HG03575 (cell line): ENCODE data around the gene LGI2.
"Not testable (repeated sequence)": the region's sequence is repeated elsewhere in the genome, so short reads cannot be mapped to it uniquely, and the experiment has no call there.

Experiments used
- ATAC-seq: cut with Tn5 transposase; IDR thresholded peaks from one replicate; pipeline ENCODE4 v1.9.1; 2021; ENCODE audit not compliant: unreplicated experiment, insufficient number of reproducible peaks, low FRiP score; ENCODE audit errors: extremely low read depth

LGI2 gene, protein sequence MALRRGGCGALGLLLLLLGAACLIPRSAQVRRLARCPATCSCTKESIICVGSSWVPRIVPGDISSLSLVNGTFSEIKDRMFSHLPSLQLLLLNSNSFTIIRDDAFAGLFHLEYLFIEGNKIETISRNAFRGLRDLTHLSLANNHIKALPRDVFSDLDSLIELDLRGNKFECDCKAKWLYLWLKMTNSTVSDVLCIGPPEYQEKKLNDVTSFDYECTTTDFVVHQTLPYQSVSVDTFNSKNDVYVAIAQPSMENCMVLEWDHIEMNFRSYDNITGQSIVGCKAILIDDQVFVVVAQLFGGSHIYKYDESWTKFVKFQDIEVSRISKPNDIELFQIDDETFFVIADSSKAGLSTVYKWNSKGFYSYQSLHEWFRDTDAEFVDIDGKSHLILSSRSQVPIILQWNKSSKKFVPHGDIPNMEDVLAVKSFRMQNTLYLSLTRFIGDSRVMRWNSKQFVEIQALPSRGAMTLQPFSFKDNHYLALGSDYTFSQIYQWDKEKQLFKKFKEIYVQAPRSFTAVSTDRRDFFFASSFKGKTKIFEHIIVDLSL

DNA sequence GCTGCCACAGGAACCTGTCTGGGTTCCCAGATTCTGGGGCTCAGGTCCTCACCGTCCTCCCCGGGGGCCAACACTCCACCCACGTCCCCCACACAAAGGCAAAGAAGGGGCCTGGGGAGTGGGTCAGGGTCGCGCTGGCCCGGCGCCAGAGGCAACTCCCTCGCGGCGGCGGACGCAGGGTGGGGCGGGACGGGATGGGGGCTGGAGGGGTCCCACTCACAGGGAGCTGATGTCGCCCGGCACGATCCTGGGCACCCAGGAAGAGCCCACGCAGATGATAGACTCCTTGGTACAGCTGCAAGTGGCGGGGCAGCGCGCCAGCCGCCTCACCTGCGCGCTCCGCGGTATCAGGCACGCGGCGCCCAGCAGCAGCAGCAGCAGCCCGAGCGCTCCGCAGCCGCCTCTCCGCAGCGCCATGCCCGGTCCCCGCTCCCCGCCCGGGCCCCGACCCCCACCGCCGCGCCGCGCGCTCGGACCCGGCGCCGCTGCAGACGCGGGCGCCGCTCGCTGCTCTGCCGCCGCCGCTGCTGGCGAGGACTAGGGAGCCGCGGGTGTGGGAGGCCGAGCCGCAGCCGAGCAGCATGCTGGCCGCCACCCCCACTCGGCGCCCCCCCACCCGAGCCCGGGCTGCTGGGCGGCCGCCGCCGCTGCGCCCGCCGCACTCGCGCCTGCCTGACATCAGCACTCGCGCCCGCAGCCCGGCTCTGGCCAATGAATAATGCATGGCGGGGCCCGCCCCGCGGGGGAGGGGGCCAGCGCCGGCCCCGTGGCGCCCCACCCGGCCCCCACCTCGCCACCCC lies at the start of gene LGI2:
Gene LGI2 (minus strand): TSS at position 670 of the 800 bp plus-strand sequence. CDS start 253 bp downstream, at position 417.
- ATAC-seq = no peak

DNA sequence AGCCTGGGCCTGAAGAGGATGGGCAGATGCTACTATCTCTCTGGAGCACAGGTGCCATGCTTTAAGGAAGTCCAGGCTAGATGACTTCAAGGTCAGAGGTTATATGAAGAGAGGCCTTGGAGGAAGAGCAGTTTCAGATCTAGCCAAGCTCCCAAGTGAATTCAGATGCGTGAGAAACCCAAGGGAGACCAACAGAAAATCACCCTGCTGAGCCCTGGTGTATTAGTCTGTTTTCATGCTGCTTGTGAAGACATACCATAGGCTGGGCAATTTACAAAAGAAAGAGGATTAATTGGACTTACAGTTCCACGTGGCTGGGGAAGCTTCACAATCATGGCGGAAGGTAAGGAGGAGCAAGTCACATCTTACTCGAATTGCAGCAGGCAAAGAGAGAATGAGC lies 47.8 kb upstream of the LGI2 start:
- ATAC-seq = no peak

DNA sequence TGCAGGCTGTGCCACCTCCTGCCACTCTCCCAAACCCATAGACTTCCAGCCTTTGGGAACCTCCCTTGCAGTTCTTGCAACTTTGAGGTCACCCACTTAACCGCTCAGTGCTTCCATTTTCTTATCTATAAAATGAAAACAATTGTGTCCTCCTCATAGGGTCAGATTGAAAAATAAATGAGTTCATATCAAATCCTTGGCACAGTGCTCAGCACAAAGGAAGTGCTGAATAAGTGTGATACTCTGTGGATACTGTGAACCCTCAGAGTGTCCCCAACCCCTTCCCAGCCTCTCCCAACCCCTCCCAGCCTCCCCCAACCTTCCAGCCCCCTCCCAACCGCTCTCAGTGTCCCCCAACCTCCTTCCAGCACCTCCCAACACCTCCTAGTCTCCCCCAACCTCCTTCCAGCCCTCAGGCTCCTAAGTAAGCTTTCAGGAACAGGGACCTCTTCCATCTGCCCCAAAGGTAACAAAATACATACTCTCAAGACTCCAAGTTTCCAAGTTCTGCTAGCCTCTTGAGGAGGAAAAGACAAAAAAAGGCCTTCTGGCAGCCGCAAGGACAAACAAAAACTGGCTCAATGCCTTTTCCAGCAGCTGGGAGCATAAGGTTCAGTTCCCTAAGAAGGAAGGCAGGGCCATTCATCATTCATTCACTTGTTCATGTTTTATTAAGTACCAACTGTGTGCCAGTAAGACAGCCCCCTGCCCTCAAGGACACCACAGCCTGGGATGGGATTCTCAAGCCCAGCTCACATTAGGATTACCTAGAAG lies 46.1 kb upstream of the LGI2 start:
- ATAC-seq = no peak

DNA sequence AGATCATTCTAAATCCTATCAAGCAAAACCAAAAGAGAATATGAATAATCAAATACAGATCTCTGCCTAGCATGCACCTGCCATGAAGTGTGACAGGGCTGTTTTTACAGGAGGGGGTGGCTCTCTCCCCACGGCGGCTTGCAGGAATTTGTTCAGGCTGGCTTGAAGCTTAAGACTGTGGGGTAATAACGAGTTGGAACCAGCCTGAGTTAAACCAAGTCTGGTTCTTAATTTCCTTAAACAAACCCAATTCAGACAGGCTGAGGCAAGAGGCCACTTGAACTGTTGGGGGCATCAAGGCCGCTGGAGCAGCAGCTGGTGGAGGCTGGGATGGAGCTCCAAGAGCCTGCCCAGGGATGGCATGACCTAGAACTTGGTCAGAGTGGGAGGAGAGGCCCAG lies 45.1 kb upstream of the LGI2 start:
- ATAC-seq = no peak

DNA sequence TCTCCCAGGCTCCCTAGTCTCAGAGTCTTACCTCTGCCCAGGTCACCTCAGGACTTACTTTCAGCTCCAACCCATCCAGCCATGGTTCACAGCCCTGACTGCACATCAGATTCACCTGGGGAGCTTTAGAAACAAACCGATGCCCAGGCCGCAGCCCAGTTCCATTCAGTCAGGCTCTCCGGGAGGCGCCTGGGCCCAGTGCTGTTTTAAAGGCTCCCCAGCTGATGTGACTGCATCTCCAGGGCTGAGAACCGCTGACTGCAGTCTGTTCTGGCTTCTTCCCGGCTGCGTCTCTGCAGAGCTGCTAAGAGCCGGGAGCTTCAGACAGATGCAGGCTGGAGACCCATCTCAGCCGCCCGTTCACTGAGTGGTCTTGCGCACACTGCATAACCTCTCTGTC lies 44.4 kb upstream of the LGI2 start:
- ATAC-seq = no peak

DNA sequence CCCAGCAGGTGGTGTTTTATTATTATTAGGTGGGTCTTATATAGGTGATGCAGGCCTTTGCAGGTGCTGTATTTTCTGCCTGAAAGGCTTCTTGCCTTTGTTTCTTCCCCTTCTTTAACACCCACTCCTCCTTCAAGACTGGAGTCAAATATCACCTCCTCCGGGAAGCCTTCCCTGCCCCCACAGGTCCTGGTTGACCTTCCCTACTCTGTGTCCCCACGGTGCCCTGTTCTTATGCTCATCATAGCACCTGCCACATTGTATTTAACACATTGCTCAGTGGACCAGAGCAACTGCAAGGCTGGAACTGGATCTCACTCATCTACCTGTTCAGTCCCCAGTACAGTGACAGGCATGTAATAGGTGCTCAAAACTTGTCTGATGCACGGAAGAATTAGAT lies 39.8 kb upstream of the LGI2 start:
- no peak for ATAC-seq

DNA sequence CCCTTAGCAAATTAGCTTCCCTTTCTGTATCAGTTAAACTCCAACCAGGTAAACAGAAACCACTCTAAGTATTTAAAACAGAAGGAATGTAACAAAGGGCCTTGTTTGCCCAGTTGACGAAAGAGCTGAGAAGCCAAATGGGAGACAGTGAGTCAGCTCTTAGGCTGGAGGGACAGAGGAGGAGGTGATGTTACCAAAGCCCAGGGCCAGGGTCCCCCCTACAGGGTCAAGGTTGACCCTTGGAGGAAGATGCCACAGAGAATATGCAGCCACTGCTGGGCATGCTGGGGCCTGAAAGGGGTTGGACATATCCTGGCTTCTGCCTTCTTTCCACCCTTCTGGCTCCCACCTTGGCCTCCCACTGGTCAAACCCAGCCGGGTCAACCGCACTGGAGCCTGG lies 38.3 kb upstream of the LGI2 start:
- ATAC-seq = no peak

DNA sequence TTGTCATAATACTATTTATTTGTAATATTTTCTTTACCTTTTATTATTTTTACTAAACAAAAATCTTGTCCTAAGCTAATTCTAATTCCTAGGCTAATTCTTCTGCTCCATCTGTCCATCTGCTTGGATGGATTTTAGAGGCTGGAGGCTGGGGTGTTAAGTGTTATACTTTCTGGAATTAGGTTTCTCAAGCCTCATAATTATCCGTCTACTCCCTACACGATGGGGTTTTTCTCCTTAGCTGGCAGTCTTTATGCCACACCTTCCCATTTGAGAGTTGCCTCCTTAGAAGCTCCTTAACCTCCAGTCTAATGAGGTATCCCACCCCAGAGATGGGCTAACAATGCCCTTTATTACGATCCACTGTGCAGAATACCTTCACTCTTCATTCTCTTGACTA lies 37.6 kb upstream of the LGI2 start:
- ATAC-seq = no peak

DNA sequence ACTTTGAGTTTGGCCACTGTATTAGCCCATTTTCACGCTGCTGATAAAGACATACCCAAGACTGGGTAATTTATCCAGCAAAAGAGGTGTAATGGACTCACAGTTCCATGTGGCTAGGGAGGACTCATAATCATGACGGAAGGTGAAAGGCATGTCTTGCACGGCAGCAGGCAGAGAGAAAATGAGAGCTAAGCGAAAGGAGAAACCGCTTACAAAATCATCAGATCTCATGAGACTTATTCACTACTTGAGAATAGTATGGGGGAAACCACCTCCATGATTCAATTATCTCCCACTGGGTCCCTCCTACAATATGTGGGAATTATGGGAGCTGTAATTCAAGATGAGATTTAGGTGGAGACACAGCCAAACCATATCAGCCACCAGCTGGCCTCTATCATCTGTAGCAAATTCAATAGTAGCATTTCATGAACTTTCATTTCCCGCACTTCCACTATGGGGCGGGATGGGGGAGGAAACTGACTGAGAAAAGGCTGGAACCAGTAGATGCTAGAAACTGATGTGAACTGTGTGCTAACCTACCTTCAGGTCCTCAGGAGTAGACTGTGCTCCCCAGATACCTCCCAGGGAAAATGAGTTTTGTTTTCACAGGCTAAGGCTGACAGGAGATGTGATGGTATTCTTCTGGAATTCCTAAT lies 35.3 kb upstream of the LGI2 start:
- ATAC-seq = no peak

DNA sequence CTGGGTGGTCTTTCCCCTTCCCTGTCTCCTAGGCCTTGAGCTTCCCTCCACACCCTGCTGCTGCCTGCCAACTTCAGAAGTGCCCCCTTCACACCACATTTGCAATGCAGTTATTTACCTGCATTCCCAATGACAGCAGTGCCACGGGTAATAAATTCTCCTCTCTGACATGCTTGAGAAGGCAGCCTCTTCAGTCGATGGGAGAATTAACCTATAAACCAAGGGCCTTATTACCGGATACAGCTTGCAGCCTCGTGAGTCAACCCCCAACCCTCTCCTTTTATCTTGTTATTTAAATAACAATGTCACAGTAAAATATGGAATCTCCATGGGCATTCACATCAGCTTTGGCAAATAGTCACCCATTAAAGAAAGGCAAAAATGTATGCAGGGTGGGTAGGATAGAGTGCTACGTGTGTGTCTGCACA lies 34.7 kb upstream of the LGI2 start:
- ATAC-seq = no peak

DNA sequence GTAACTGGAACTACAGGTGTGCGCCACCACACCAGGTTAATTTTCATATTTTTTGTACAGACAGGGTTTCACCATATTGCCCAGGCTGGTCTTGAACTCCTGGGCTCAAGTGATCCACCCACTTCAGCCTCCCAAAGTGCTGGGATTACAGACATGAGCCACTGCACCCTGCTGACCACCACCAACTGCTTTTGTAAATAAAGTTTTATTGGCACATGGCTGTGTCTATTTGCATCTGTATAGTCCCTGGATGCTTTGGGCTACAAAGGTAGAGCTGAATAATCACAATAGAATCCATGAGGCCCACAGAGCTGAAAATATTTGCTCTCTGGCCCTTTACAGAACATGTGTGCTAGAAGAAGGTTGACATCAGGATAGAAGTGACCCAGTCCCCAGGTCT lies 33.7 kb upstream of the LGI2 start:
- not testable (repeated sequence) for ATAC-seq

DNA sequence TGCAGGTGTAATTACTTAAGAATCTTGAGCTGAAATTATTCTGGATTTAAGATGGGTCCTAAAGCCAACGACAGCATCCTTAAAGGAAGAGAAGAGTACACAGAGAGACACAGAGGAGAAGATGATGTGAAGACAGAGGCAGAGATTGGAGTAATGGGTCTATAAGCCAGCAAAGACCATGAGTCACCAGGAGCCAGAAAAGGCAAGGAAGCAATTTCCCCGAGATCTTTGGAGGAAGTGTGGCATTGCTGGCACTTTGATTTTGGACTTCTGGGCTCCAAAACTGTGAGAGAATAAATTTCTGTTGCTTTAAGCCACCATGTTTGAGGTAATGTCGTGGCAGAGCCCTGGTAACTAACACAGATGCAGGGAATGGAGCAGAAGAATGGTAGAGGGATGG lies 32.4 kb upstream of the LGI2 start:
- ATAC-seq = no peak

DNA sequence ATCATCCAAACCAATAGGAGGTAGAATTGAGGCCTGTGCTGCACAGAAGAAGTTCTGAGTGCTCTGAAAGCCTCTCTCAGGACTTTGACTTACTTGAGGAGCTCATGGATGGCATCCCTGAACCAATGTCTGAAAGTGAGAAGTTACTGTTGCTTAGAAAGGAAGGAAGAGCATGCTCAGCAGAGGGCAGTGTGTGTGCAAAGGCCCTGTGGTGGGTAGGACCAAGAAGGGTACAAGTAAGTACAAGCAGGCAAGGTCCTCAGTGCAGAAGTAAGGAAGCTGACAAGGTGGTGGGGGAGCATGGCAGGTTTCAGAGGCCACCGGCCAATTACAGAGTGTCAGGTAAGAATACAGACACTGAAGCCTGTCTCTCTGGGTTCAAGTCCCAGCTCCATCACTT lies 31.4 kb upstream of the LGI2 start:
- ATAC-seq = no peak

DNA sequence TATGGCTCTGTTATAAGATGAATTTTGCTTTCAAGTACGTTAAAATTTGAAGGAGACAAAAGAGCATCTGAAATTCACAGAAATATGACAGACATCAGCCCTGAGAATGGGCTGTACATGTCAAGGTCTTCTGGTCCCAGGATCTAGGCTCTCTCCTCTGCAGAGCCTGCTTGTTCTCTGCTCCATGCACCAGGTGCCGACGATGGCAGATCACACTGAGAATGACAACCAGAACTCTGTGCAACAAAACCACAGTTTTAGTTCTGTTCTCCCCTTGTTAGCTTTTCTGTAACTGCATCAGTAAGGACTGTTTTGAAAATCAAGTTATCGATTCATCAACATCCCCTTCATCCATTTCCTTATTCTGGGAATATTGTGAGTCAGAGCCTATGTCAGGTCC lies 30.9 kb upstream of the LGI2 start:
- ATAC-seq = no peak

DNA sequence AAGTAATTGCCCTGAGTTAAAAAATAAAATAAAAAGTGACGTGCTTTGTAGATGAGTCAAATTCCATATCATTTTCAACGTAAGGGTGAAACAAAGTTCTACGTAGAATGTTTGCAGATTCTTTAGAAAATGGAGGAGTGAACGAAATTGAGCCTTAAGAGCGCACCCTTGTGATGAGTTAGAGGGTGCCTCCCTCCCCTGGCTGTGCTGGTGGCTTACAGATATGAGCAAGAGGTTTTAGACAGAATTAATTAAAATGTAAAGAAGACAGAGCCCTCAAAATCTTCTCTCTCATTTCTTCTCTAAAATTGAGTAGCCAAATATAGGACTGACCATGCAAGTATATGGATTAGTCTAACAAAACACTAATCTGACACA lies 30.2 kb upstream of the LGI2 start:
- ATAC-seq = no peak

DNA sequence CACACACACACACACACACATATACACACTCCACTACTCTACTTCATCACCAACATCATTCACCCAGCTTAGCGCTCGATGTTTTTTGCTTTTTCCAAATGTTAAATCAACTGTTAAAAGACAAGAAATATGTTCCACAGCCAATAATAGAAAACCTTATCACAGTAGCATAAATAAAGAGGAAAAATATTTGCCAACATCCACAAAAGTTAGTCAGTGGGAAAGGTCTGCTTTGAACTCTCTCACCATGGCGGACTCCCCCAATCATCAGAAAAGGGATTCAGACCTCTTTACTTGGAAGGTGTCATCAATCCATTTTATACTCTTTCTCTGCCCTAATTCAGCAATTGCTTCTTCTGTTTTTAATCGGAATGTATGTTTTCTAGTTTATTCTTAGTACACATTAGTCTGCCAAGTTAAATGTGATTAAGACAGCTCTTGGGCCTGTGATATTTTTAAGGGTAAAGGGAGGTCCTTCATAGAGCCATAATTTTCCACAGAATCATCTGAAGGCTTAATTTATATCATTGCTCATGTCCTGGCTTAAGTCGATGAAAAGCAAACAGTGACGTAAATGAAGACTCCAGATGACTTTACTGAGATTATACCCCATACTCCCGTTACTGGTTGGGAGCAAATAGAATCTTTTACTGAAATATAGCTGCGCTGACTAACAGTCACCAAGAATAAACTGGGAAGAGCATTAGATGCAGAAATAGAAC lies 29.7 kb upstream of the LGI2 start:
- ATAC-seq = no peak

DNA sequence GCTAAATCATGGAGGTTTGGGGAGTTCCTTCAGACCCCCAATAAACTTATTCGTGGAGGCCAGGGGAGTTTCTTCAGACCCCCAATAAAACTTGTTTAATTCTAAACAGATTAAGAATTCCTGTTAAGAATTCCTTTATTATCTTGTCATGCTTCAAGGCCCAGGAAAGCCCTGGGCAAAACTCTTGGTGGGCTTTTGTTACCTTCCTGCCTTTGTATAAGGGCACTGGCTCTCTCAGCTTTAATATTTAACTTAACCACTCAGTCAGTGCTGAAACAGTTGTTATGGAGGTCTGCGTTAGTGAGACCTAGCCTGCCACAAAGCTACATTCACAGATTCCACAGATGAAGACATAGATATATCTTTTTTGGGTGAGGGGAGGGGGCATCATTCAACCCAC lies 29.0 kb upstream of the LGI2 start:
- no peak for ATAC-seq

DNA sequence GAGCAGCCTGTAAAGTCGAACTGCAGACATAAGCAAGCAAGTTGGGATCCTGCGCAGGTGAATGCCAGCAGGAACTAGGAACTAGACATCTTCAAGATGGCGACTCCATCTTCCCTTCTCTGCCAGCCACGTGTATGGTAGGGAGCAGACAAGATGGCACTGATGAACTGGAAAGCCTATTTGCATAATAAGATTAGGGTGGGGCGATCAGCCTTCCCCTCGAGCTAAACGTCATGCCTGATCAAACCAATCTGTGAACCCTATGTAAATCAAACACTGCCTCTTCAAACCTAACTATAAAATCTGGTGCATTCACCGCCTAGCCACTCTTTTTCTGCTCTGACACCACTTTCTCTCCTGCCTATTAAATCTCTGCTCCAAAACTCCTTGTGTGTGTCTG lies 28.1 kb upstream of the LGI2 start:
- ATAC-seq = no peak
